ENCODE measurements around the gene RFX2. TPM values are rescaled to one million over a fixed set of nuclear protein-coding genes. Genes with fewer than 3 reads are reported as not detected.

The RFX2 gene
- total and polyA plus RNA-seq, 9 of the 15 experiments (the other 6 are each of a cell fraction or from before 2014, with no cell fraction given) = 3.6 to 18.7 (median 8.7) TPM

GRCh38 chr19:6117534-6117933 lies 7.2 kb upstream of the RFX2 start:
- CTCF ChIA-PET (ENCODE audit: low intra/inter-chr PET ratio) = no interaction called here
- Histone ChIP-seq H3K9me3 (replicated peaks; ENCODE audit: control insufficient read depth, insufficient read depth, low read depth, low read length) (no peaks in the 10 kb centered on the region; the same call in 1 of the 2 replicates), H3K36me3 (ENCODE audit: control insufficient read depth, insufficient read depth, low read length) (no peaks in the 10 kb centered on the region), H3K4me1 (replicated peaks in 1 of 2; ENCODE audit: control insufficient read depth in 2 of 2, insufficient read depth in 2 of 2, low read length in 2 of 2) (peaks cover 0 to 11% of the 10 kb centered on the region in 2 experiments; a peak in 3 of 5 replicates), H3K27me3 (ENCODE audit: control insufficient read depth in 2 of 2, insufficient read depth in 2 of 2, low read length in 2 of 2) (no peaks in the 10 kb centered on the region), H3K4me2 (ENCODE audit: insufficient read depth, low read length) (no peak overlapping the region), H3K9me1 (ENCODE audit: control insufficient read depth, insufficient read depth, low read length) (no peaks in the 10 kb centered on the region), H4K20me1 (replicated peaks; ENCODE audit: control insufficient read depth, insufficient read depth, low read length) (no peaks in the 10 kb centered on the region), H3K79me2 (ENCODE audit: control insufficient read depth, insufficient read depth, low read length) (no peaks in the 10 kb centered on the region), H3K9ac (ENCODE audit: insufficient read depth in 1 of 2, low read depth in 2 of 2, low read length in 2 of 2) (no peak overlapping the region), H2AFZ (ENCODE audit: low read depth, low read length) (no peak overlapping the region), H3K4me3 (no peak overlapping the region), H3K27ac (ENCODE audit: extremely low read depth, low read depth, low read length) (no peak overlapping the region)
- no peak for DNase-seq (ENCODE audit: extremely low read depth in 1 of 4, low spot score in 3 of 4)
- intact Hi-C loops (cut with micrococcal nuclease) = no loop called here
- POLR2A ChIA-PET = interaction anchor here (1.0 kb wide), 1 partner anchor 244 kb away, joined by 4 read pairs; the partner anchor contains the start of gene CLPP
- TF ChIP-seq KDM4B (IDR thresholded peaks at IDR 0.05; ENCODE audit: borderline replicate concordance in 2 of 2, low read depth in 1 of 2) = no peak
- no peak for TF ChIP-seq ZNF174 (CRISPR knock-in tag; IDR thresholded peaks at IDR 0.05)
- no peak for TF ChIP-seq ZNF655 (CRISPR knock-in tag; IDR thresholded peaks at IDR 0.05)
- TF ChIP-seq ZNF512 (tag; IDR thresholded peaks at IDR 0.05) = peak; percentile 71
- TF ChIP-seq ZNF263 (CRISPR knock-in tag; IDR thresholded peaks at IDR 0.05; ENCODE audit: borderline replicate concordance) = no peak
- TF ChIP-seq ZBTB33 (CRISPR knock-in tag; IDR thresholded peaks at IDR 0.05) = no peak
- no peak for TF ChIP-seq XRCC3 (IDR thresholded peaks at IDR 0.05)
- FAIRE-seq = no peak
- no TSS peak for BruUV-seq (replicated peaks)
- in situ Hi-C loops (cut with MboI) = no loop called here
- ATAC-seq = no peak
